Endothelial cell of umbilical vein (primary cell): ENCODE data around the gene IGFBP3. TPM values are rescaled to one million over a fixed set of nuclear protein-coding genes. Genes with fewer than 3 reads are reported as not detected.

Experiments used
- BruUV-seq: library from RNA; stranded (reverse); fragments of 400-500 nt; replicated peaks from 2 replicates; lab custom pipeline; 2021; lab: Mats Ljungman, UMichigan
- CTCF ChIA-PET: fragments of 300-600, 350-600 bp; sonication (Branson Sonifier 250); formaldehyde crosslinking; loops from one replicate; lab custom pipeline; 2021; ENCODE audit warnings: antibody characterized with exemption, inconsistent platforms; lab: Charles Lee
- POLR2A ChIA-PET: fragments of 300-600, 350-600 bp; sonication (Branson Sonifier 250); formaldehyde crosslinking; loops from one replicate; lab custom pipeline; 2021; ENCODE audit warnings: antibody characterized with exemption, inconsistent platforms; lab: Charles Lee
- DNase-seq: peaks from one replicate; pipeline ENCODE4 v3.0.0-alpha.2; 2011; ENCODE audit warnings: low read depth, low spot score
- FAIRE-seq: peaks from 2 replicates; lab custom pipeline; 2011; peaks lifted over from hg19 to GRCh38; lab: Jason Lieb, UNC
- H2AFZ ChIP-seq: 2 replicates; pipeline ENCODE4 v1.6.0; 2012; ENCODE audit warnings: low read depth, low read length, control low read depth, inconsistent platforms
- H3K27ac ChIP-seq: 2 replicates; pipeline ENCODE4 v1.5.1; 2011; ENCODE audit warnings: low read depth, mild to moderate bottlenecking, control low read depth, low read length, moderate library complexity; ENCODE audit not compliant: insufficient read depth
- H3K27me3 ChIP-seq, 2 experiments: 2 replicates each; pipeline versions ENCODE4 v1.6.0 to v1.6.1; 2011; ENCODE audit warnings: low read length in 2 of 2, mixed read lengths in 1 of 2; ENCODE audit not compliant: control insufficient read depth in 2 of 2, insufficient read depth in 2 of 2
- H3K36me3 ChIP-seq, 2 experiments: 2 replicates in 1 of 2; 3 replicates in 1 of 2; pipeline ENCODE4 v1.5.1; 2011; ENCODE audit warnings: low read length in 2 of 2, mild to moderate bottlenecking in 1 of 2, moderate library complexity in 1 of 2; ENCODE audit not compliant: control insufficient read depth in 2 of 2, insufficient read depth in 2 of 2; ENCODE audit errors: extremely low read depth in 1 of 2
- H3K4me1 ChIP-seq: 3 replicates; pipeline ENCODE4 v1.5.1; 2011; ENCODE audit warnings: mild to moderate bottlenecking, low read length; ENCODE audit not compliant: control insufficient read depth, insufficient read depth; ENCODE audit errors: extremely low read depth
- H3K4me2 ChIP-seq: 2 replicates; pipeline ENCODE4 v1.6.1; 2011; ENCODE audit warnings: low read length, control low read depth, mixed read lengths; ENCODE audit not compliant: insufficient read depth
- H3K4me3 ChIP-seq, 3 experiments: fragments of 200-600 bp in 1 of 3; sonication (generic), shearing (Covaris generic) in 1 of 3; replicated peaks in 1 of 3; 2 replicates each; pipeline ENCODE4 v1.5.1; 2011 to 2016; ENCODE audit warnings: control low read depth in 3 of 3, low read length in 3 of 3, mild to moderate bottlenecking in 2 of 3, inconsistent platforms in 1 of 3, low read depth in 1 of 3, moderate library complexity in 1 of 3; ENCODE audit not compliant: insufficient read depth in 1 of 3
- H3K79me2 ChIP-seq: 2 replicates; pipeline ENCODE4 v1.6.0; 2012; ENCODE audit warnings: low read length, inconsistent platforms; ENCODE audit not compliant: control insufficient read depth, insufficient read depth
- H3K9ac ChIP-seq: replicated peaks from 2 replicates; pipeline ENCODE3; 2011; ENCODE audit warnings: low read length, control low read depth; ENCODE audit not compliant: insufficient read depth; ENCODE audit errors: extremely low read depth
- H3K9me1 ChIP-seq: replicated peaks from 3 replicates; pipeline ENCODE4 v1.6.0; 2011; ENCODE audit warnings: mild to moderate bottlenecking, low read length; ENCODE audit not compliant: control insufficient read depth, insufficient read depth; ENCODE audit errors: extremely low read depth
- H3K9me3 ChIP-seq: replicated peaks from 2 replicates; pipeline ENCODE4 v1.5.1; 2012; ENCODE audit warnings: low read length, inconsistent platforms; ENCODE audit not compliant: control insufficient read depth, insufficient read depth
- H4K20me1 ChIP-seq: replicated peaks from 2 replicates; pipeline ENCODE3; 2011; ENCODE audit warnings: mild to moderate bottlenecking, low read length; ENCODE audit not compliant: control insufficient read depth, insufficient read depth; ENCODE audit errors: extremely low read depth
- EZH2 ChIP-seq: IDR thresholded peaks from 2 replicates; pipeline ENCODE4 v1.6.1; 2012; ENCODE audit warnings: borderline replicate concordance, low read depth, mild to moderate bottlenecking, moderate library complexity, low read length, inconsistent platforms; ENCODE audit not compliant: severe bottlenecking
- FOS ChIP-seq: IDR thresholded peaks from 2 replicates; pipeline ENCODE4 v1.6.1; 2011; ENCODE audit warnings: mild to moderate bottlenecking, low read length, moderate library complexity, borderline replicate concordance; ENCODE audit not compliant: insufficient read depth
- GATA2 ChIP-seq: IDR thresholded peaks from 2 replicates; pipeline ENCODE4 v1.7.0; 2011; ENCODE audit warnings: low read depth, mild to moderate bottlenecking, moderate library complexity, mixed read lengths, low read length; ENCODE audit not compliant: insufficient read length, insufficient read depth
- JUN ChIP-seq: IDR thresholded peaks from 2 replicates; pipeline ENCODE4 v1.6.1; 2011; ENCODE audit warnings: borderline replicate concordance, low read depth; ENCODE audit not compliant: insufficient read length, insufficient read depth
- MYC ChIP-seq: IDR thresholded peaks from one replicate; pipeline ENCODE4 v1.6.1; 2011; ENCODE audit warnings: mild to moderate bottlenecking, low read depth, low read length
- POLR2A ChIP-seq: IDR thresholded peaks from 2 replicates; pipeline ENCODE4 v1.6.1; 2012; ENCODE audit warnings: low read depth, mild to moderate bottlenecking, control low read depth, low read length
- POLR2AphosphoS5 ChIP-seq: IDR thresholded peaks from 2 replicates; pipeline ENCODE4 v1.6.1; 2012; ENCODE audit warnings: low read depth, mild to moderate bottlenecking, control low read depth, low read length, moderate library complexity; ENCODE audit not compliant: insufficient read depth
- dilution Hi-C: fragments of 300-500 bp; cut with MboI; formaldehyde crosslinking; loops from one replicate; pipeline ENCODE4 v1.15.0; 2019; ENCODE audit warnings: low sequenced_read_pairs; ENCODE audit not compliant: extremely low pct_ligation_motif_present
- intact Hi-C: fragments of 100-400 bp; cut with micrococcal nuclease; formaldehyde crosslinking; loops from one replicate; pipeline ENCODE4 v1.10.0; 2022
- polyA plus RNA-seq, 4 experiments: library from polyadenylated mRNA; depleted of rRNA in 3 of 4; stranded (reverse) in 3 of 4; unstranded in 1 of 4; fragments of >200 nt; gene quantifications; 2 replicates each; pipeline versions ENCODE4 v1.2.1 to v1.2.3, GENCODE V29; 2011 to 2012; ENCODE audit warnings: missing spikeins in 1 of 4
- total RNA-seq: library from RNA; stranded (reverse); gene quantifications from 2 replicates; pipeline ENCODE4 v1.2.3, GENCODE V29; 2021
- TF ChIP-seq, protein P1 (sequence below), 2 donors: IDR thresholded peaks; 1 replicate in 1 of 2; 2 replicates in 1 of 2; pipeline ENCODE4 v1.5.1; 2011; ENCODE audit warnings: low read length in 2 of 2, mild to moderate bottlenecking in 2 of 2, moderate library complexity in 2 of 2, control low read depth in 1 of 2, inconsistent platforms in 1 of 2, low read depth in 1 of 2; ENCODE audit not compliant: insufficient read depth in 1 of 2; ENCODE audit errors: extremely low read depth in 1 of 2
- TF ChIP-seq, protein P2 (sequence below): IDR thresholded peaks from 2 replicates; pipeline ENCODE4 v1.6.1; 2011; ENCODE audit not compliant: insufficient read depth, insufficient read length

IGFBP3 gene
- total and polyA plus RNA-seq, 2 donors (not counting 3 experiments of a cell fraction or from before 2014, with no cell fraction given): 3.4 to 10.1 TPM

DNA sequence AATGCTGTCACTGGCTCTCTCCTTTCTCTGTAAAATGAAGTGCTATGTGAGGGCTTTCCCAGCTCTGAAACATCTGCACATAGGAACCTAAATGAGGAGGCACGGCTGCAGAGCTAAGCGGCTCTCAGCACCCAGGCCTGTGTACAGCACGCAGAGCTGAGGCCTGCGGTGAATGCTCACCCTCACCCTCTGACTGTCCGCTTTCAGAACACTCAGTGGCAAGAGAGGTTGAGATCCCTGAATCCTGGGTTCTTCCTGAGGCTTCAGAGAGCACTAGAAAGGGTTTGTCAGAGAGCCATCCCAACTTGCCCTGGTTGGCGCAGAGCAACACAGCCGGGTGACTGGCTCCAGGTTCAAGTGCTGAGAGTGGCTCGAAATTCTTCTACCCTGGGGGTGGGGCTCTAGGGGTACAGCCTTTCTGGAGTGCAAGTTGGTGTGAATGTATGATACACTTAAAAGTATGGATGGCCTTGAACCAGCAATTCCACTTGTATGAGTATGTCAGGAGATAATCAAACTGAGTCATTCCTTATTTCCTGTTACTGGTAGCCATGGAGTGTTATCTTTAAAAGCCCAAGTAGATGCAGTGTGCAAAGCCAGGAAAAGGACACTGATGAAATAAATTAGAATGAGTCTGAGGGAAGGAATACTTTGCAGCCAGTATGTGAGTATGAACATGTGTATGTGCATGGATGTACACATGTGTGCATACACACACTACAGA lies 46.5 kb downstream of the IGFBP3 start:
- Histone ChIP-seq H3K9ac (no peak overlapping the region), H3K4me1 (peaks cover 15% of the 10 kb centered on the region), H3K79me2 (no peaks in the 10 kb centered on the region), H3K27ac (peak overlapping the region; percentile 75), H4K20me1 (no peaks in the 10 kb centered on the region), H3K4me2 (peak overlapping the region; percentile 3), H3K9me3 (no peaks in the 10 kb centered on the region), H3K9me1 (no peaks in the 10 kb centered on the region), H3K36me3 (no peaks in the 10 kb centered on the region), H2AFZ (peak overlapping the region; percentile 4), H3K4me3 (no peak overlapping the region), H3K27me3 (no peaks in the 10 kb centered on the region)
- ChIA-PET POLR2A (no interaction called here), CTCF (interaction anchor here (1.0 to 1.6 kb wide), 3 partner anchors 9 to 48 kb away, joined by 3 to 4 read pairs (median 4); no protein-coding TSS in a partner anchor)
- intact Hi-C loops (loop anchor here (1.0 kb wide), 2 partner anchors 15 to 43 kb away; no protein-coding TSS in a partner anchor), dilution Hi-C loops (no loop called here)
- BruUV-seq: no TSS peak
- FAIRE-seq (peak; percentile 95), DNase-seq (peak; percentile 82)
- TF ChIP-seq GATA2 (peak; percentile 92), POLR2AphosphoS5 (peak; percentile 66), EZH2 (no peak), POLR2A (no peak), JUN (peak; percentile 97), MYC (no peak), FOS (peak; percentile 91)
- TF ChIP-seq, protein P1, sequence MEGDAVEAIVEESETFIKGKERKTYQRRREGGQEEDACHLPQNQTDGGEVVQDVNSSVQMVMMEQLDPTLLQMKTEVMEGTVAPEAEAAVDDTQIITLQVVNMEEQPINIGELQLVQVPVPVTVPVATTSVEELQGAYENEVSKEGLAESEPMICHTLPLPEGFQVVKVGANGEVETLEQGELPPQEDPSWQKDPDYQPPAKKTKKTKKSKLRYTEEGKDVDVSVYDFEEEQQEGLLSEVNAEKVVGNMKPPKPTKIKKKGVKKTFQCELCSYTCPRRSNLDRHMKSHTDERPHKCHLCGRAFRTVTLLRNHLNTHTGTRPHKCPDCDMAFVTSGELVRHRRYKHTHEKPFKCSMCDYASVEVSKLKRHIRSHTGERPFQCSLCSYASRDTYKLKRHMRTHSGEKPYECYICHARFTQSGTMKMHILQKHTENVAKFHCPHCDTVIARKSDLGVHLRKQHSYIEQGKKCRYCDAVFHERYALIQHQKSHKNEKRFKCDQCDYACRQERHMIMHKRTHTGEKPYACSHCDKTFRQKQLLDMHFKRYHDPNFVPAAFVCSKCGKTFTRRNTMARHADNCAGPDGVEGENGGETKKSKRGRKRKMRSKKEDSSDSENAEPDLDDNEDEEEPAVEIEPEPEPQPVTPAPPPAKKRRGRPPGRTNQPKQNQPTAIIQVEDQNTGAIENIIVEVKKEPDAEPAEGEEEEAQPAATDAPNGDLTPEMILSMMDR (IDR thresholded peaks at IDR 0.05; ENCODE audit: extremely low read depth in 1 of 2, insufficient read depth in 1 of 2, low read depth in 1 of 2, low read length in 2 of 2): no peak
- TF ChIP-seq, protein P2, sequence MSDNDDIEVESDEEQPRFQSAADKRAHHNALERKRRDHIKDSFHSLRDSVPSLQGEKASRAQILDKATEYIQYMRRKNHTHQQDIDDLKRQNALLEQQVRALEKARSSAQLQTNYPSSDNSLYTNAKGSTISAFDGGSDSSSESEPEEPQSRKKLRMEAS: no peak
